Choroid plexus epithelial cell (primary cell): ENCODE measurements around the gene NUCB2.

ENCODE experiments used
- DNase-seq: peaks from one replicate; pipeline ENCODE4 v3.0.0-alpha.2; 2010; ENCODE audit warnings: low read depth
- H3K4me3 ChIP-seq: 2 replicates; pipeline ENCODE4 v1.5.1; 2011; ENCODE audit warnings: low read depth, mild to moderate bottlenecking, control low read depth, low read length, moderate library complexity
- TF ChIP-seq, protein P1 (sequence below): conservative IDR thresholded peaks from 2 replicates; pipeline ENCODE4 v1.5.1; 2011; ENCODE audit warnings: low read depth, mild to moderate bottlenecking, control low read depth, inconsistent platforms, low read length, moderate library complexity

NUCB2 gene

DNA sequence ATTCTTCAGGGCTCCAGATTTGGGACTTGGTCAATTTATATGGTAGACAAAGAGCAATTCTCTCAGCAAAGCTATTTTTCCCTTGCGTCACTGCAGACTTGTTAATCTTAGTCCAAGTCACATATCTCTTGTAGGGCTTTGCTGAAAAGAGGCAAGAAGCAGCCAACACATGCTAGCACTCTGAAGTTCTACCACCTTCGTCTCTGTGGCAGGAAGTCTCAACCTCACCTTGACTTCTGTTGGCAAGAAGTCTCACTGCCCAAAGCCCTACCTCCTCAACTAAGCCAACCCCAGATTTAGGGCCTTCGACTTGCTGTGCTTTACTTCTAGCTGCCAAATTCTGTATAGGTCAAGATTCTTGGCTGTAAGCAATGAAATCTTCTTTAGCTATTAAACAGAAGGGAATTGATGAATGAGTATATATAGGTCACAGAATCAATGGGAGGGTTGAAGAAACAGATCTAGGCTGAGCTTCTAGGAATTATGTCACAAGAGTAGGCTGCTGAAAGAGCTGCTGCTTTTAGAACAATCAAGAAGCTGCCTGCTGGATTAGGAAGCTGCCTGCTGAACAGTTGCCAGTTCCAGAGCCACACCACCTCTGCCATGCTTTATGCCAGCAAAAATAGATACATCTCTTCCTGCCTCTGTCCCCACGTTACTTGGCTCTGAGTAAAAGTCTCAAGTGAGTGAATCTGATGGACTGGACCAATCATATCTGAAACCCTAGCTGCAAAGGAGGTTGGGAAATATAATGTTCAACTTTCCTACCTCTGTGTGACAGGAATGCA lies 57.5 kb downstream of the NUCB2 start:
- H3K4me3 ChIP-seq: no peak overlapping the region
- no peak for DNase-seq
- TF ChIP-seq, protein P1, sequence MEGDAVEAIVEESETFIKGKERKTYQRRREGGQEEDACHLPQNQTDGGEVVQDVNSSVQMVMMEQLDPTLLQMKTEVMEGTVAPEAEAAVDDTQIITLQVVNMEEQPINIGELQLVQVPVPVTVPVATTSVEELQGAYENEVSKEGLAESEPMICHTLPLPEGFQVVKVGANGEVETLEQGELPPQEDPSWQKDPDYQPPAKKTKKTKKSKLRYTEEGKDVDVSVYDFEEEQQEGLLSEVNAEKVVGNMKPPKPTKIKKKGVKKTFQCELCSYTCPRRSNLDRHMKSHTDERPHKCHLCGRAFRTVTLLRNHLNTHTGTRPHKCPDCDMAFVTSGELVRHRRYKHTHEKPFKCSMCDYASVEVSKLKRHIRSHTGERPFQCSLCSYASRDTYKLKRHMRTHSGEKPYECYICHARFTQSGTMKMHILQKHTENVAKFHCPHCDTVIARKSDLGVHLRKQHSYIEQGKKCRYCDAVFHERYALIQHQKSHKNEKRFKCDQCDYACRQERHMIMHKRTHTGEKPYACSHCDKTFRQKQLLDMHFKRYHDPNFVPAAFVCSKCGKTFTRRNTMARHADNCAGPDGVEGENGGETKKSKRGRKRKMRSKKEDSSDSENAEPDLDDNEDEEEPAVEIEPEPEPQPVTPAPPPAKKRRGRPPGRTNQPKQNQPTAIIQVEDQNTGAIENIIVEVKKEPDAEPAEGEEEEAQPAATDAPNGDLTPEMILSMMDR: no peak

DNA sequence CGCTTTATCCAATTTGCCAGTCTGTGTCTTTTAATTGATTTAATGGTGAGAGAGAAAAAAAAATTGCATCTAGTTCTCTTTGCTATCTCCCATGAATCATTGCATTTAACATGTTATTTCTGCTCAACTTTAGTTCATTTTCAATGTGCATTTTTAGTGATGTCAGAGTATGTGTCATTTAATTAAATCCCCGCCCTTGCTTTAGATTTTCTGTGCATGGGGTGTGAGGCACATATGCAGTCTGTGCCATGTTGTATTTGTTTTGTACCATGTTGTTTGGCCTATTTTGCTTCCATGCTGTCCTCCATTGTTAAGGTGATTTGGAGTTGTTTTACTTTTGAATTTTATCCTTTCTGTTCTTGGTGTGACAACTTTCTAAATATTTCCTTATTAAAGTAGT lies 66.7 kb downstream of the NUCB2 start:
- DNase-seq: no peak
- TF ChIP-seq, protein P1: no peak
- no peak overlapping the region for H3K4me3 ChIP-seq

DNA sequence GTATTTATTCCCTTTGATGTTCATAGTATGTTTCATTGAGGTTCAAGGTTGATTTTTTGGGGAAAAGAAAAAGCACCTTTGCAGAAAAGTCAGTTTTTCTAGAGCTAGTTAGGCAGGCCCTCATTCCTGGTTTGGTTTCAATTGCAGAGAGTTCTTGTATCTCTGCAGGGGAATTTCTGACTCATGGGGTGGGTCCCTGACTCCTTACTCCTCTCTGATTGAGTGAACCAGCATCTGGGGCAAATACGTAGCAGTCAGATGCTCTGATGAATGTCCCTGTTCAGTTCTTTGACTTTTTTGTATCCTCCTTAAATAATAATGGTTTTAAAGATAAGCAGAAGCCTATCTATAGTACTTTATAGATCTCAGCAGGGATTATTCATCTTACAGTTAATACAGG lies 67.4 kb downstream of the NUCB2 start:
- DNase-seq: peak; percentile 96
- TF ChIP-seq, protein P1: no peak
- H3K4me3 ChIP-seq: no peak overlapping the region

DNA sequence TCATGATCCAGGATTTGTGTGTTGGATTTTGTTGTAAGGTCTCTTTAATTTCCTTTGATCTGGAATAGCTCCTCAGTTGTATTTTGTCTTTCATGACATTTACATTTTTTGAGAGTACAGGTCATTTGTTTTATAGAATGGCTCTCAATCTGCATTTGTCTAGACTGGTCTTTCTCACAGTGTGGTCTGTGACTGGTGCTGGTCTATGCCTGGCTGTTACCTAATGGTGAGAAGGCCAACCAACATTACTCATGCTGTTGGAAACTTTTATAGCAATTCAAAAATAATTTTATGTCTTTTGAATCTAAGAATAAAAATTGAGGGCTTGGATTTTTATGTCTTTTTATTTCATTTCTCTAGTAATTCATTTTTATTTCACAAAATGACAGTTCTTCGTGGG lies 71.1 kb downstream of the NUCB2 start:
- no peak for DNase-seq
- TF ChIP-seq, protein P1: no peak

DNA sequence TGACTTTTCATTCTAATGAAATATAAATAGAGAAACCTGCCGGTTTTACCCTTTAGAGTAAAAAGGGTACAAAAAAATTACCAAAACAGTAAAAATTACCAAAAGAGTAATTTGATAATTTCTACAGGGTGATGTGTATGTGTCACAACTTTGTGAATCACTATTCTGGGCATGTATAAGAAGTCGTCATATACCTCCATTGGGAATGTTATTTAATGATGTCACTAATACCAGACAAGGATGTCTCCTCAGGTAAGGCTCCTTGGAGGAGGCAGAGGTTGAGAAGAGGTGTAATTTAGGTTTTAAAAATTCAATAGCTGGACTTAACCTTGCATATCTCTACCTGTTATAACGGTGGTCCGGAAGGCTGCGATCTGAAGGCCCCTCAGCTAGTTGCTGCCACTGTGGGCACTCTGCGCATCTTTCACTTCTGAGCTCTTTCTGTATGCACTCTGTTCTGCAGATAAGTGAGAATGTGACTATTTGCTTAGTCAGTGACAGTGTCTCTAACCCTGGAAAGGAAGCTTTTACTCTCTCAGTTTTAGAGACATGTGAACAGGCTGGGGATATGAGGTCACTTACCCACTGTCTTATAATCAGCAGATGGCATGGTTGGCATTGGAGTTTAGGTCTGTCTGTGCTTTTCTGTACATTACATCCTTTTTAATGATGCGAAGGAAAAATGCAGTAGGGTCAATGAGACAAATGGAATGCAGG lies 74.1 kb downstream of the NUCB2 start:
- H3K4me3 ChIP-seq: no peak overlapping the region
- TF ChIP-seq, protein P1: no peak
- DNase-seq: no peak

More for the DNA sequence above, 71.1 kb downstream of the NUCB2 start:
- no peak overlapping the region for H3K4me3 ChIP-seq

DNA sequence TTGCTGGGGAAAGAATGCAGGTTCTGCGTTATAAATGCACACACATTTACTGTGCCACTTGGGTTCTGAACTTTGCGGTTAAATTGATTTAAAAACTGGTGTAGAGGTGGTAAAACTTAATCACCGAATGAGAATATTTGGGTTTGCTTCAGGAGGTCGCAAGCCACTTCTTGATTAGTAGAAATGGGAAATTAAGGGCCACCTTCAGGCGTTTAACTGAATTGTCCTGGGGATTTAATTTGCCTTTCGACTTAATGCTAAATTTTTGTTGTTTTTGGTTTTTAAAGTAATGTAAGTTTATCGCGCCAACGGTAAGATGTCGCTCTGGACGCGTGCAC lies 74.6 kb downstream of the NUCB2 start:
- H3K4me3 ChIP-seq: peak overlapping the region; percentile 62
- no peak for DNase-seq
- TF ChIP-seq, protein P1: peak; percentile 40
